Fibroblast of skin of left quadriceps (primary cell): Measurements from ENCODE around the gene MAB21L4.
A peak's percentile ranks its signal among the peaks of the same experiment; 100 is the strongest.

Source experiments
- DNase-seq, 2 experiments: peaks; one replicate each; pipeline ENCODE4 v3.0.0-alpha.2; 2013; ENCODE audit warnings: low read depth in 2 of 2

MAB21L4 gene

DNA sequence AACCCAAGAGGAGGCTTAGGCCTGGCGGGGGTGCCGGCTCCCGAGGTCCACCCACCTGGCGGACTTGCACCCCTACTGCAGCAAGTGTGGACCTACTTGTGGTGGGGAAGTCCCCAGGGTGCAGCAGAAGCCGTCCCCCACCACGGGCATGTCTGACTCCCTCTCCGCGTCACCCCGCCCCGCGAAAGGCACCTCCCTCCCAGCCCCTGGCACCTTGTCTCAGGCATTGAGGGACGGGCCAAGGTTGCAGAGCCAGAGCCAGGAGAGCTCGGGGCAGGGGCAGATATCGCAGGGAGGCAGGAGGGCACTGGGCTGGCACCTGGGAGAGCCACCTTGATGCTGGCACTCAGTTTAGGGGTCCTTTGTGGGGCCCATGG, 29.2 kb upstream of the MAB21L4 start:
- DNase-seq: no peak

DNA sequence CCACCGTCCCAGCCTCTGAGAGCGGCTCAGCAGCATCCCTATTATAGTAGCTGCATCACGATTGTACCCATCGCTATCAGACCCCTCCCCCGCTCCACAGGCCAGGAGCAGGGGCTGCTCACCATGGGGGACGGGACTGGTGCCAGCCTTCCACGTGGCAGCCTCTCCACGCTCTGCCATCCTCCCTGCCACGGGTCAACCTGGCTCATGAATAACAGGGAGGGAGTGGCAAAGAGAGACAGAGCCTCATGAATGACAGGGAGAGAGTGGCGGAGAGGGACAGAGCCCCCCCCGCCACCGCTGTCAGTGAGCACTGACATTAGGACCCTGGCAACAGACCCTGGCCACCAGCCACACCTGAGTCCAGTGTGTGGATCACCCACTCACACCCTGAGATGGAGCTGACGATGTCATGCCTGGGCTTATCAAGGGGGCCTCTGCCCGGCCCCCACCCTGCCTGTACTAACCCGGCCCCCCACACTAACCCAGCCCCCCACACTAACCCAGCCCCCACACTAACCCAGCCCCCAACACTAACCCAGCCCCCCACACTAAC, 27.1 kb upstream of the MAB21L4 start:
- DNase-seq: no peak

DNA sequence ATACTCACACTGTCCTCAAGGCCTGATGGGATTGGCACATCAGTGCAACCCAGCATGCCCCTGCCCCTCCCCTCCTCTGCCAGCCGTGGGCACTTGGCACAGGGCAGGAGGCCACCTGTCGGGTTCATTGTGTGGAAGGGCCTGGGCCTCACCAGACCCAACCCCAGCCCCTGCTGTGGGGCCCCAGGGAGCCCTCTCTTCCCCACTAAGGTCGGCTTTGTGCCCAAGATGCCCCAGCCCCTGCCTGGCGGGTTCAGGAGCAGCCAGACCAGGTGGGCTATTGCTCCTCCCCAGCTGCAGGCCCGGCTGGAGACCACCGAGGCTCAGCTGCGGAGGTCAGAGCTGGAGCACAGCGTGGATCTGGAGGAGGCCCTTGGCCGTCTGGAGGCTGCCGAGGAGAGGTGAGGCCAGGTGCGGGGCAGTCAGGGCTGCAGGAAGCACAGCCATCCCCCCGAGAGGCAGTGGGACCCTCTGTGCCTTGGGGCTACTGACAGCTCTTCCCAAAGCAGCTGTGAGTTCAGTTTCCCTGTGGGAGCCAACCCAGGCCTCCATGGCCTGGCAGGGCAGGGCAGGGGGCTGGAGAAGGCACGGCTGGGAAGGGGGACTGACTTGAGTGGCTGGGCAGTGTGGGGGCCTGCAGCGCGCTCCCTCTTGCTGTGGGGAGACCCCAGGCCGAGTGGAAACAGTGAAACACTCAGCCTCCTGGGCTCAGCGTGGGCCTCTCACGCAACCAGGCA, 26.5 kb upstream of the MAB21L4 start:
- no peak for DNase-seq

GRCh38 chr2:240921995-240922244, 26.0 kb upstream of the MAB21L4 start:
- DNase-seq: no peak

DNA sequence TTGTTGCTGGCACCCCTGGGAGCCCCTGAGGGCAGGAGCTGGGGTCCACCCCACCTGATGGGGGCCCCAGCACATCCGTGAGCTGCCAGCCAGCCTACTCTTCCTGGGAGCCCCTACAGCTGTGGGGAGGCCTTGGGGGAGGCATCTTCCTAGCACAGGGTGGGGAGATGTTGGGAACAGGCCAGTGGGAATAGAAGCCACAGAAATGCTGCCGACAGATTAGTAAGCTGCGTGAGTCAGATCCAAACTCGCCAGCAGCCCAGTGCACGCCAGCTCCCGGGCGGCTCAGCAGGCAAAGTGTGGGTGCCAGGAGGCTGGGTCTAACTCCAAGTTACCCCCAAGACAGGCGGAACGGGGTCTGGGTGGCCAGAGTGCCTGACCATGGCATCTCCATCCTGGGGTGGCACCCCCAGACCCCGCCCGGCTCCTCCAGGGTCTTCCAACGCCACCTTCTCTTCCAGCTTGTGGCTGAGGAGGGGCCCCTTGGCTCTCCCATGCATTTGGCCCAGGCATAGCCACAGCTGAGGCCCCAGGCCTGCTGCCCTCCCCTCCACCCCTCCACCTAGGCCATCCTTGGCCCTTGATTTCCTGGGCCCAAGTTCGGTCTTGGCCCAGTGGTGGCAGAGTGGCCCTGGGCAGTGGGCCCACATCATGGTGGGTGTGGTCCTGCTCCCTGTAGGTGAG, 25.5 kb upstream of the MAB21L4 start:
- DNase-seq: peak; percentile 90 to 91

- DNase-seq: no peak
These were observed 24.9 kb upstream of the MAB21L4 start for GRCh38 chr2:240920783-240921231.

DNA sequence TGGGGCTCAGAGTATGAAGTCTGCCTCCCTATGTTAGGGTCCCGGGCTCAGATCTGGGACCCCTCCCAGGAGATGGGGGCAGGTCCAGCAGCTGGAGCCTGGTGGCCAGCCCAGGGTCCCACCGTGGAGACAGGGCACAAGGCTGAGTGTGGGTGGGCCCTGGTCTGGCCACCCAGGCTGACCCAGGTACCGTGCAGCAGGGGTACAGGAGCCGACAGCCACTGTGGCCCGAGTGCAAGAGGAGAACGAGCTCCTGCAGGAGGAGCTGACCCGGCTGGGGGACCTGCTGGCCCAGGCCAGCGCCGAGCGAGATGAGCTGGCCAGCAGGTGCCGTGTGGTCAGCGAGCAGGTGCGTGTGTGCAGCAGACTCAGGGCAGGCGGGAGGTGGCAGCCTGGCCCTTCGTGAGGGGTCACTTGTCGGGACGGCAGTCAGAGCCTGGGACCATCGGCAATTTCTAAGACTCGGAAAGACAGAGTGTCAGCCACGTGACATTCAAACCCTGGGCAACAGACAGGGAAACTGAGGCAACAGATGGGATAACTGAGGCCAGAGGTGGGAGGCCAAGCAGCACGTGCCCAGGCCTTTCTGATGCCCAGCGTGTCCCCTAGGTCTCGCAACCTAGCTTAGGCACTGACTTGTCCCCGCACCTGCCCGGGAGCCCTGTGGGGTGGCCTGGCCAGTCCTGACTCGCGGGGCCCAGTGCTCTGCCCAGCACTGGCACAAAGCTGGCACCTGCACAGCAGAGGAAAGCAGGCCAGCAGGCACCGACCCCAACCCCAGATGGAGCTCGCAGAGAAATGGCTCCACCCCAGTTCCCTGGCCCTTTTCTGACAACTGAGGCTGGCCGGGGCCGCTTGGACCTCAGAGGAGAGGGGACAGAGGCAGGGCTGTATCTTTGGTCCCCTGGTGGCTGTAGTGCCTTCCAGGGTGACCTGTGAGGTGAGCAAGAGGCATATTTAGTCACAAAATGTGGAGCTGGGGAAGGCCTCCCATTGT, 24.1 kb upstream of the MAB21L4 start:
- DNase-seq: no peak

DNA sequence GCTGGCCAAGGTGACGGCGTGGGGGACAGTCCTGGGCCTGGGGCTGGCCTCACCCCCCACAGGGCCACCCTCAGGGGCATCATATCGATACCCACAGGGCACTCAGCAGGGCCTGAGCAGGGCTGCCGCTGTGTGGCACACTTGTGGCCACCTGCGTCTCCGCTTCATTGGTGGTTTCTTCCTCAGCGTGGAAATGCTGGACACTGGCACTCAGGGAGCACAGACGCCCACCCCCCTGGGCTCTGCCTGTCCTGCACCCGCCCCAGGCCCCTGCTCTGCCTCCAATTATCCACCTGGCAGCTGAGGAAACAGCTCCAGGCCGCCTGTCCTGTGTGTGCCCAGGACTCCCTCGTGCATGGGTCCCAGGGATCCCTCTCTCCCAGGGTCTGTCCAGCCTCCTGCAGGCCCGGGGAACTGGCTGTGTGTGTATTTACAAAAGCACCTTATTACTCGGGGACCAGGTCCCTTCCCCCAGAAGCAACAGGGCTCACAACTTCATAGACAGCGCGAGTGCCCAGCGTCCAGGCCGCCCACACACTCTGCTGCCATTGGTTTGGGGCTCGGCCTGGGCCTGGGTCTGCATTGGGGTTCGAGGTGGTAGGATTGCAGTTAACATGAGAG, 23.3 kb upstream of the MAB21L4 start:
- DNase-seq: no peak

GRCh38 chr2:240918258-240919091, 22.5 kb upstream of the MAB21L4 start:
- no peak for DNase-seq

DNA sequence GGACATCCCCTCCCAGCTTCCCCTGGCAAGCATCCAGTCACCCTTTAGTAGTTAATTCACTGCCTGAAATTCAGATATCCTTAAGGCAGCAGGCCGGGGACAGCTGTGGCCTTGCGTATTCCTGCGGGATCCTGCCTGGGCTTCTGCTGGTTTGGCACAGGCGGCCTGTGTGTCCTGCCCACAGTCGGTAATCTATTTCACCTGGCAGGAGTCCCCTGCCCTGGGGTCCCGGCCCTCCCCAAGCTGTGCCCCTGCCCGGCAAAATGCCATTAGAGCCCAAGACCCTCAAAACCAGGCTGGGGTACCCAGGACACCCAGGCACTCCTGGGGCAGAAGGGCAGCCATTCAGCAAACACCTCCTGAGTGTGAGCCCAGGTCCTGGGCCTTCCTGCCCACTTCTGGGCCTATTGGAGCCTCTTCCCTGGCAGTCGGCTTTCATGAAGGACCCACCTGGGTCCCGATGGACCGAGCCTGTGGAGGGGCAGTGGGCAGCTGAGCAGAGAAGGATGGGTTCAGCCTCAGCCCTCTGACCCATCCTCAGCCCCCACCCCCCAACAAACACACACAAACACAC, 21.8 kb upstream of the MAB21L4 start:
- no peak for DNase-seq

- no peak for DNase-seq
These were observed 21.2 kb upstream of the MAB21L4 start for GRCh38 chr2:240917009-240917683.

- peak; percentile 87 to 90 for DNase-seq
These were observed 20.6 kb upstream of the MAB21L4 start for GRCh38 chr2:240916571-240917008.

DNA sequence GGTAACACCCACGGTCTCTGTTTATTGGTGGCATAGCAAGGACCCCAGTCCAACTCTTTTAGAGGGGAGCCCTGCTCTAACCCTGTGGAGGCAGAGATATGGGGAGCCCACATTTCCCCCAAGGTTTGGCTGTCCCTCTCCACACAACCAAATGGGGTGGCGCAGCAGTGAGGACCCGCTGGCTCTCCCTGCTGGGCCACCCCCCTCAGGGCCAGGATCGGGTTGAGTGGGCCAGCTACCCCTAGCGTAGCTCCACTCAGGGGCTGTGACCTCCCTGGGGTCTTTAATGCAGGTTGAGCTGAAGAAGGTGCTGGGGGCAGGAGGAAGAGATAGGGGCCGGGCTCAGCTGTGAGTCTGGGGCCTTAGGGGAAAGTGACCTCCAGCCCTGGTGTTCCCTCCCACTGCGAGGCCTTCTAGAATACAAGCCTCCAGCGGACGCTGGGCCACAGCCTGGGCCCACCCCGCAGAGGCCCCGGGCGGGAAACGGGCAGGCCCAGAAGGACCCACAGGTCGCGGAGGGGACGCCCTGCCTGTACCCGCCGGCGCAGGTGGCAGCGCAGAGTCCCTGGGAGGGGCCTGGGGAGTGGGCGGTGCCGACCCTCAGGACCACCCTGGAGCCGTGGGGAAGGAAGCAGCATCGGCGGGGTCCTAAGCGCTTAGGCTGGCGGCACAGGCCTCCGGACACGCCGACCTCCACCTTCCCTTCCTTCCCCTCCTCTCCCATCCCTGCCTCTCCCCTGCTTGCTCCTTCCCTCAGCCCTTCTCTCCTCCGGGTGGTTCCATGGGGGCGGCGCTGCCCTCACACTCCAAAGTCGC, 19.8 kb upstream of the MAB21L4 start:
- no peak for DNase-seq

DNA sequence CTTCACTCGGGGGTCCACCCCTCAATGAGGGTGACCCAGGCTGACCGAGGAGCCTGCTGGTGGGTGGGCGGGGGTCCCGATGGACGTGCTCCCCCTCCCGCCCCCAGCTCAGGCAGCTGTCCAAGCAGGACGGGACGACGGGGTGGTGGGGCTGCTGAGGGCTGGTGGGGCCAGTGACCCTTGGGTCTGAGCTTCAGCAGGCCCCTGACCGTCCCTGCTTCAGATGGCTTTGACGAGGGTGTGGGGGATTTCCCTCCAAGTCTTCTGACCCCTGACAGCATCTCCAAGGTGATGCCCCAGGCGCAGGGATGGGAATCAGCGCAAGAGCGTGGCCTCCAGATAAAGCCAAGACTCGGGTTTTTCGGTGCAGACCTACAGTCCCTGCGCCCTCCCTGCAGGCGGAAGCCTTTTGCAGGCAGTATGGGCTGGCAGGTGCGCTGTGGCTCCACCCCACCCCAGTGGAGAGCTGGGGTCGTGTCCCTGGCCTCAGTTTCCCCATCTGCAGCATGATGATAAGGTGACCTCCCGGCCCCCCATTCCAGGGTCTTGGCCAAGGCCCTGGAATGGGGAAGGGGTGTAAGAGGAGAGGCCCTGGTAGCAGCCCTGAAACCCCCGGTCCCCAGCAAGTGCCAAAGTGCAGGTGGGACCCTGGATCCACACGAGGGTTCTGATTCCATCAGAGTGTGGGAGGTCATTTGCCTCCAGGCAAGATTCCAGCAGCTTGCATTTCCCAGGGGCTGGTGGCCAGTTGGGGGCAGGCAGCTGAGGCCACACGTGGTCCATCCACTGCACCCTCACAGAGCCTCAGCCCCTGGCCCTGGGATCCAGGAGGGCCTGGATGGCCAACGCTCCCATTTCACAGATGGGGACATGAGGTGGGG, 18.9 kb upstream of the MAB21L4 start:
- DNase-seq: no peak

GRCh38 chr2:240913810-240914644, 18.1 kb upstream of the MAB21L4 start:
- DNase-seq: peak; percentile 20 to 31

GRCh38 chr2:240912878-240913809, 17.2 kb upstream of the MAB21L4 start:
- no peak for DNase-seq
